ENCODE measurements around the gene ADAMTS18.
"Not testable (repeated sequence)": the region's sequence is repeated elsewhere in the genome, so short reads cannot be mapped to it uniquely, and the experiment has no call there.

ADAMTS18 gene

DNA sequence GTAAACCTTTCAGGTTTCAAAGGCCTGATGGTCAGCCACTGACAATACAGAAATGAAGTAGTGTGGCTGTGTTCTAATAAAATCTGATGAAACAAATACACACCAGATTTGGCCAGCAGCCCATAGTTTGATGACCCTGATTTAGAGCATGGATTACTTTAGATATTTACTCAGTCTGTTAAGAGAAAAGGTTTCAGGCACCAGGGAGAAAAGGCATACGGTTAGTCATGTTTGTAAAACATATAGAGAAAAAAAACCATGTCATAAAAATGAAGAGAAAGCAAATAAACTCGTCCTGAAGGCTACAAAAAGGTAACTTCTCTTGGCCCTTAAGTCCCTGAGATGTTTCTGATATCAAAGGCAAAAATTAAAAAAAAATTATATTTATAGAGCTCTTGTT, 112.1 kb downstream of the ADAMTS18 start:
- no peak for DNase-seq

DNA sequence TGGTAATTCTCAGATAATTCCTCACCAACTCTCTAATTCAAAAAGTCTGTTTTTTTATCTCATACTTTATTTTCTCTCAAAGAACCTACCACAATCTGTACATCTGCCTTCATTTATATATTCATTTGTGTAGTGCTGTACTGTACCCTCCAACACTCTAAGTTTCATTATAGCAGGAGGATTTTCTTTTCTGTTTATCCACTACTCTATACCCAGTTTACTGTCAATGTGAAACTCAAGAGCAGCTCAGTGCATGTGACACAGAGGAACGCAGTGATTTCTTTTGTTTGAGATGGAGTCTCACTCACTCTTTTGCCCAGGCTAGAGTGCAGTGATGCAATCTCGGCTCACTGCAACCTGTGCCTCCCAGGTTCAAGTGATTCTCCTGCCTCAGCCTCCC, 117.8 kb downstream of the ADAMTS18 start:
- no peak for DNase-seq

GRCh38 chr16:77310877-77311276, 124.0 kb downstream of the ADAMTS18 start:
- DNase-seq, result no peak

GRCh38 chr16:77308163-77308561, 126.7 kb downstream of the ADAMTS18 start:
- no peak for DNase-seq

DNA sequence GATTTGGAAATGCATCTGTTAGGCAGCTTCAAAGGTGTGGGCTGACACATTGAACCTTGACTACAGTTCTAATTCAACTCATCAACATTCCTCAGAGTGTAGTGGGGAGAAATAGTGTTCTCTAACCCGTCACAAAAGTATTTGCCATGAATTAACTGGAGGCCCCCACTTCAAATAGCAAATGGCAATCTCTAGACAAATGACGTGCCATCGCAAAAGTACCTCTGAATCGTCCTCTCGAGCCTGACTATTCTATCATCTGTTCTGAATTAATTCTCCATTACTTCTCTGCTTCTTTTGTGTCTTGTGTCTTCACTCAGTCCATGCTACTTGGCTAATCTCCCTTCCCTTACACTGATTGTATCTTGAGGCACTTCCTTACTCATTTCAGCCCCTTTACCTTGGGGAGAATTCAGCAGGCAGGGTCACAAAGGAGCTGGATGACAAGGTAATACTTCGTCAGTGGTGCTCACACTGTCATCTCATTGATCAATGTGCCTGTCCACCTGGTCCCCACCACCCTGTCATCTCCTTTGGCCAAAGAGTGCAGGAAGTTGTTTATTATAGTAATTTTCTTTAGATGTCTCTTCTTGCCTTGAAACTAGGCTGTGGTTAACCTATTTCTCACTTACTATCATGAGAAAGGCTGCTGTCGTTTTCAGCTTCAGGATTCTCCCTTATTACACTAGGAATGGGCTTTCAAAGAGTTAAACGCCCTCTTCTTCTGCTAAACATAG, 127.2 kb downstream of the ADAMTS18 start:
- DNase-seq, result no peak

GRCh38 chr16:77306075-77306474, 128.8 kb downstream of the ADAMTS18 start:
- no peak for DNase-seq

- no peak for DNase-seq
Observed at GRCh38 chr16:77304877-77305276, 130.0 kb downstream of the ADAMTS18 start.

GRCh38 chr16:77304134-77304533, 130.7 kb downstream of the ADAMTS18 start:
- DNase-seq, result no peak

- DNase-seq, result no peak
Observed at GRCh38 chr16:77302674-77303073, 132.2 kb downstream of the ADAMTS18 start.

GRCh38 chr16:77302249-77302648, 132.6 kb downstream of the ADAMTS18 start:
- DNase-seq, result no peak

DNA sequence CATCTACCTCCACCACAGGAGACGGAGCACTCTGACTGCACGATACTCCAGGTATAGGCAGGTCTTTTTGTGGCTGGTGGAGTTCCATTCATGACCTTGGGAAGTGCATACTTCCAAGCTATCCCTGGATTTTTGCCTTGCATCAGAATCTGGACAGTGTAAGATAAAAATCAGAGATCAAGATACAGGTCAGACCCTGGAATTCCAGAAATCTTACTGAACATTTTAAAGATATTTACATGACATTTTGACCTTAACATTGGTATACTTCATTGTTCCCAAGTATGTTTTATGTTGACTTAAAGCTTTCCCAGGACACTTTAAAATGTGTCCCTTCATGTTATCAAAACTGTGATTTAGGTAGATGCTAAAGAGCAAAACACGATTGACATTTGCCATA, 134.6 kb downstream of the ADAMTS18 start:
- DNase-seq, result no peak

- DNase-seq, result no peak
Observed at GRCh38 chr16:77299395-77299794, 135.4 kb downstream of the ADAMTS18 start.

- peak; percentile 33 for DNase-seq
Observed at GRCh38 chr16:77298418-77299360, 136.1 kb downstream of the ADAMTS18 start.

GRCh38 chr16:77297996-77298395, 136.8 kb downstream of the ADAMTS18 start:
- no peak for DNase-seq

GRCh38 chr16:77295896-77296295, 138.9 kb downstream of the ADAMTS18 start:
- no peak for DNase-seq

- DNase-seq, result peak; percentile 30
Observed at GRCh38 chr16:77290451-77291115, 144.3 kb downstream of the ADAMTS18 start.

DNA sequence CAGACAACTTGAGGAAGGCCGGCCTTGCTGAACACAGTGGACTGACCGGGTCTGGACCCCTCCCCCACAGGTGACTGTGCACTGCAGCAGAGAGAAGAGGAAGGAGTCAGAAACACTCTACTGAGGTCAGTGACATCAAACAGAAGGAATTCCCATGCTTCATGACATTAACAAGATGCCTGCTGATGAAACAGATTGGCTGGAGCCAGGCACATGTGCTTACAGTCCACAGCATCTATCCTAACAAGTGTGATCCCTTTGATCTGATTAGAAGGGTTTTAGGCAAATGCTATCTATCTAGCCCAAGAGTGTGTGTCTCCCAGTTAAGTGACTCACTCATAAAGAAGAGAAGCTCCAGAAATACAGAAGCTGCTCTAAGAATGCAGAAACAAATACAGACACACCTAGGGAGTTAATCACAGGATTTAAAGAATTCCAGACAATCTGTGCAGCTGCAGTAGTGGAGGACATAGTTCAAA, 145.5 kb downstream of the ADAMTS18 start:
- DNase-seq, result no peak

GRCh38 chr16:77288222-77288621, 146.6 kb downstream of the ADAMTS18 start:
- DNase-seq, result no peak

- DNase-seq, result no peak
Observed at GRCh38 chr16:77285676-77286075, 149.2 kb downstream of the ADAMTS18 start.

GRCh38 chr16:77282345-77282744, 152.5 kb downstream of the ADAMTS18 start:
- DNase-seq, result no peak

GRCh38 chr16:77279316-77279715, 155.5 kb downstream of the ADAMTS18 start:
- not testable (repeated sequence) for DNase-seq

DNA sequence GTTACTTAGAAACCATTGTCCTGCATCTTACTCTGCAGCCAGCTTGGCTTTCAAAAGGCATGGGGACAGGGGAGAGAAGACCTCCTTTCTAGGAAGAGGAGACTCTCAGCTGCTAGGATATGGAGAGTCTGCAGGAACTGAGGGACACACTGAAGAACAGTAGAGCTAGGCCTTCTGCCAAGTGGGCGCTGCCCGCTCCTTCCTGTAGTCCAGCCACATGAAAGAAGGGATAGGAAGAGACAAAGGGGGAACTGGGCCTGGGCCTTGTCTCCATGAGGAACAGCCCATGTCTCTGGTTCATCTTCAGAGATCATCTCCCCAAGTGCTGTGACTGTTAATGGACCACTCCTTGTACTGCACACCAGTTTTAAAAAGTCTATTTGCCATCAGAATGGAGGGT, 157.3 kb downstream of the ADAMTS18 start:
- no peak for DNase-seq

- no peak for DNase-seq
Observed at GRCh38 chr16:77277141-77277540, 157.7 kb downstream of the ADAMTS18 start.

Measured in eye (tissue), 1 donor.